ENCODE measurements around the gene CHD2. TPM values are rescaled to one million over a fixed set of nuclear protein-coding genes. Genes with fewer than 3 reads are reported as not detected.
A peak's percentile ranks its signal among the peaks of the same experiment; 100 is the strongest.

The CHD2 gene
- total RNA-seq, 4 donors from 2014 or later = 41.9 to 144 (median 81.8) TPM

- peaks cover 7 to 65% (median 21%) of the 10 kb centered on the region in 3 donors for H3K4me1 ChIP-seq
- H3K27ac ChIP-seq = peak overlapping the region; percentile 99 to 100 (median 100)
- no peak for TF ChIP-seq POLR2AphosphoS5 (IDR thresholded peaks at IDR 0.05)
- no peak for TF ChIP-seq POLR2A (IDR thresholded peaks at IDR 0.05)
- TF ChIP-seq CTCF (IDR thresholded peaks at IDR 0.05) = no peak
- TF ChIP-seq EP300 (IDR thresholded peaks at IDR 0.05) = no peak
Observed at GRCh38 chr15:92886042-92886537, 14.0 kb upstream of the CHD2 start.

GRCh38 chr15:92886815-92887214 lies 13.3 kb upstream of the CHD2 start:
- Histone ChIP-seq H3K9me3 (no peaks in the 10 kb centered on the region), H3K36me3 (peaks cover under 1 to 50% of the 10 kb centered on the region in 2 donors), H3K4me1 (peaks cover 6 to 65% (median 21%) of the 10 kb centered on the region in 3 donors), H3K27me3 (no peaks in the 10 kb centered on the region), H3K4me3 (peak overlapping the region; percentile 26 to 85), H3K27ac (peak overlapping the region; percentile 3 to 100 (median 52))
- WGBS, 2 donors (ENCODE audit: low coverage in 1 of 2) = 36% methylated on average over 8 of the region's 8 CpGs
- no peak for ATAC-seq
- TF ChIP-seq EP300 (IDR thresholded peaks at IDR 0.05) (no peak), CTCF (IDR thresholded peaks at IDR 0.05) (no peak), POLR2AphosphoS5 (IDR thresholded peaks at IDR 0.05) (no peak), POLR2A (IDR thresholded peaks at IDR 0.05) (no peak)

More at GRCh38 chr15:92886042-92886537, 14.0 kb upstream of the CHD2 start:
- H3K36me3 ChIP-seq = peaks cover 0 to 43% of the 10 kb centered on the region in 2 donors
- WGBS, 2 donors (ENCODE audit: low coverage in 1 of 2) = 5 to 11% methylated on average over 2 of the region's 2 CpGs
- no peaks in the 10 kb centered on the region for H3K9me3 ChIP-seq
- no peak for ATAC-seq
- H3K4me3 ChIP-seq = peak overlapping the region; percentile 85 to 96
- H3K27me3 ChIP-seq = no peaks in the 10 kb centered on the region

GRCh38 chr15:92887869-92888268 lies 12.3 kb upstream of the CHD2 start:
- no peak for ATAC-seq
- TF ChIP-seq CTCF (IDR thresholded peaks at IDR 0.05) (no peak), EP300 (IDR thresholded peaks at IDR 0.05) (no peak), POLR2A (IDR thresholded peaks at IDR 0.05) (no peak), POLR2AphosphoS5 (IDR thresholded peaks at IDR 0.05) (no peak)
- 28 to 36% methylated on average over 3 of the region's 3 CpGs for WGBS, 2 donors (ENCODE audit: low coverage in 1 of 2)
- Histone ChIP-seq H3K4me1 (peaks cover 4 to 73% (median 21%) of the 10 kb centered on the region in 3 donors), H3K27me3 (no peaks in the 10 kb centered on the region), H3K9me3 (no peaks in the 10 kb centered on the region), H3K4me3 (peak overlapping the region; percentile 26 to 85), H3K27ac (peak overlapping the region in 3 of 4 donors; percentile 29 to 100 (median 56)), H3K36me3 (peaks cover 7 to 61% of the 10 kb centered on the region in 2 donors)

- WGBS, 2 donors (ENCODE audit: low coverage in 1 of 2) = 38 to 48% methylated on average over 3 of the region's 5 CpGs
- ATAC-seq = no peak
- Histone ChIP-seq H3K36me3 (peaks cover 7 to 78% of the 10 kb centered on the region in 2 donors), H3K27ac (peak overlapping the region in 3 of 4 donors; percentile 18 to 100 (median 56)), H3K9me3 (no peaks in the 10 kb centered on the region), H3K4me3 (no peak overlapping the region), H3K27me3 (no peaks in the 10 kb centered on the region), H3K4me1 (peaks cover 4 to 84% (median 21%) of the 10 kb centered on the region in 3 donors)
- TF ChIP-seq POLR2AphosphoS5 (IDR thresholded peaks at IDR 0.05) (no peak), POLR2A (IDR thresholded peaks at IDR 0.05) (no peak), CTCF (IDR thresholded peaks at IDR 0.05) (no peak), EP300 (IDR thresholded peaks at IDR 0.05) (no peak)
Observed at GRCh38 chr15:92889390-92890107, 10.6 kb upstream of the CHD2 start.
